GM18873 (cell line): ENCODE data around the gene UBASH3B.

Experiments
- ATAC-seq: cut with Tn5 transposase; IDR thresholded peaks from one replicate; pipeline ENCODE4 v1.9.1; 2021; ENCODE audit warnings: mild to moderate bottlenecking, moderate library complexity, moderate number of reproducible peaks; ENCODE audit not compliant: unreplicated experiment, low FRiP score

The UBASH3B gene

GRCh38 chr11:122646549-122647340 is 8.8 kb upstream of the UBASH3B start:
- ATAC-seq = no peak

GRCh38 chr11:122647736-122648275 is 7.7 kb upstream of the UBASH3B start:
- ATAC-seq = no peak

- ATAC-seq = no peak
These were observed 6.4 kb upstream of the UBASH3B start for GRCh38 chr11:122649116-122649515.

GRCh38 chr11:122650619-122651018 is 4.9 kb upstream of the UBASH3B start:
- no peak for ATAC-seq

- no peak for ATAC-seq
These were observed 3.0 kb upstream of the UBASH3B start for GRCh38 chr11:122652495-122652894.

- no peak for ATAC-seq
These were observed 1.5 kb upstream of the UBASH3B start for GRCh38 chr11:122653916-122654585.

GRCh38 chr11:122656073-122656630 is 630 bp downstream of the UBASH3B start:
- ATAC-seq = peak; percentile 33

- ATAC-seq = no peak
These were observed 1.1 kb downstream of the UBASH3B start for GRCh38 chr11:122656631-122657101.

GRCh38 chr11:122659676-122660554 is 4.4 kb downstream of the UBASH3B start:
- no peak for ATAC-seq

- no peak for ATAC-seq
These were observed 5.8 kb downstream of the UBASH3B start for GRCh38 chr11:122661182-122661945.

GRCh38 chr11:122663056-122663740 is 7.7 kb downstream of the UBASH3B start:
- no peak for ATAC-seq

- no peak for ATAC-seq
These were observed 8.2 kb downstream of the UBASH3B start for GRCh38 chr11:122663764-122664163.

- no peak for ATAC-seq
These were observed 8.7 kb downstream of the UBASH3B start for GRCh38 chr11:122664188-122664587.

GRCh38 chr11:122665861-122666260 is 10.3 kb downstream of the UBASH3B start:
- no peak for ATAC-seq

- no peak for ATAC-seq
These were observed 11.2 kb downstream of the UBASH3B start for GRCh38 chr11:122666743-122667142.

GRCh38 chr11:122668562-122669090 is 13.1 kb downstream of the UBASH3B start:
- no peak for ATAC-seq

GRCh38 chr11:122670131-122670530 is 14.6 kb downstream of the UBASH3B start:
- no peak for ATAC-seq

GRCh38 chr11:122671400-122671891 is 15.9 kb downstream of the UBASH3B start:
- no peak for ATAC-seq
